NCI-H1105 (cell line): Measurements from ENCODE around the gene ECHDC1.

ENCODE experiments used
- DNase-seq: peaks from one replicate; lab custom pipeline; 2025; lab: John Stamatoyannopoulos, UW

The ECHDC1 gene

DNA sequence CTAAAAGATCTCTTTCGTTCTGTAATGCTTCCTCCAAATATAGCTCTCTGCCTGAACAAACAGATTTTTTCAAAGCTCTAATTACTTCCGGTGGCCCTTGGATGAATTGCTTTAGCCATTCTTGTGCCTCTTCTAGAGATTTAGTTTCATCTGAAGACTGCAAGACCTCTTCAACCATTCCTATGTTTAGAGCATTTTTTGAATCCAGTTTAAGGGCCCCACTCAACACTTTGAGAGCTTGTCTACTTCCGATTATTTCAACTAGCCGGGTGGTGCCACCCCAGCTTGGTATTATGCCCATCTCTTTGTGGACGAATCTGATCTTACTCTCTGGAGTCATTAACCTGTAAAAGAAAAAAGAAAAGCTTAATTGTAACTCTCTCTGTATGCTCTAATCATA lies 53.5 kb downstream of the ECHDC1 start:
- DNase-seq = no peak

DNA sequence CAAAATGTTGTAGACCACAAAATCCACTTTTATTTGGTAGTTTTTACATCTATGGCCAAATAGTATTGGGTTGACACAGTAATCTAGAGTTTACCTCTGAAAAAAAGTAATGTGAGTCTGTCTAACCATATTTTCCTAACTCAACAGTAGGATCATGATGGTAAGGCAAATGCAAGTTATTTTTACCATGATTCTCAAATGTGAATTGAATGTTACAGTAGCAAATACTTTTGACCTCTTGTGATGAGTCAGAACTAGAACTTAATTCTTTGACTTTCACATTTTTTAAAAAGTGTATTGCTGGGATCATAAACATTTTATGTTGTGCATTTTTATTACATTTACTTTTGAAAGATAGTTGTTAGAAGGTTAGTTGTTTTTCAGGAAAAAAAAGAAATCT lies 54.7 kb downstream of the ECHDC1 start:
- no peak for DNase-seq

DNA sequence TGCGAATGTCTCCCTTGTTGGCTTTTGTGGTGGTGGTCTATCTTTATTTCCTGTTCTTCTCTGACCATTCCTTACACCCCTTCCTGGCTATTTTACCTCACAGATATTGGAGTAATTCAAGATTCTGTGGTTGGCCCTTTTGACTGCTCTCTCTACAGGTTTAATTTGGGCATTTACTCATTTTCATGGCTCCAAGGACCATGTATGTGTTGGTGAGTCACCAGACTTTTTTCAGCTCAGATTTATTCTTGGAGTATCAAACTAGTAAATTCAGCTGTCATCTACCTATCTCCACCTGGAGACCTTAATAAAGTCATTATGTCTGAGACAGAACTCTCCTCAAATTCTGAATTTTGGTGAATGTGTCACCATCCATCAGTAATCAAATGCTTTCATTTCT lies 61.2 kb downstream of the ECHDC1 start:
- DNase-seq = no peak

DNA sequence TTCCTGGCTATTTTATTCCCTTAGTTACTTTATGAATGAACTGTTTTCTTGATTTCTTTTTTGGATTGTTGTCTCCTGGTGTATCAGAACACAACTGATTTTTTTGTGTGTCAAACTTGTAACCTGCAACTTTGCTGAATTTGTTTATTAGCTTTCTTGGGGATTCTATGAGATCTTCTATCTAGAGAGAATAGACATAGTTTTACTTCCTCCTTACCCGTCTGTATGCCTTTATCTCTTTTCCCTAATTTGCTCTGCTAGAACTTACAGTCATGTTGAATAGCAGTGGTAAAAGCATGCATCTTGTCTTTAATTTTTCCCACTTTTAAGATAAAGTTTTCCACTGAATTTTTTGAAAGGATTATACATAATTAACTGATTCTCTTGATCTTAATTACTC lies 63.6 kb downstream of the ECHDC1 start:
- DNase-seq = no peak

DNA sequence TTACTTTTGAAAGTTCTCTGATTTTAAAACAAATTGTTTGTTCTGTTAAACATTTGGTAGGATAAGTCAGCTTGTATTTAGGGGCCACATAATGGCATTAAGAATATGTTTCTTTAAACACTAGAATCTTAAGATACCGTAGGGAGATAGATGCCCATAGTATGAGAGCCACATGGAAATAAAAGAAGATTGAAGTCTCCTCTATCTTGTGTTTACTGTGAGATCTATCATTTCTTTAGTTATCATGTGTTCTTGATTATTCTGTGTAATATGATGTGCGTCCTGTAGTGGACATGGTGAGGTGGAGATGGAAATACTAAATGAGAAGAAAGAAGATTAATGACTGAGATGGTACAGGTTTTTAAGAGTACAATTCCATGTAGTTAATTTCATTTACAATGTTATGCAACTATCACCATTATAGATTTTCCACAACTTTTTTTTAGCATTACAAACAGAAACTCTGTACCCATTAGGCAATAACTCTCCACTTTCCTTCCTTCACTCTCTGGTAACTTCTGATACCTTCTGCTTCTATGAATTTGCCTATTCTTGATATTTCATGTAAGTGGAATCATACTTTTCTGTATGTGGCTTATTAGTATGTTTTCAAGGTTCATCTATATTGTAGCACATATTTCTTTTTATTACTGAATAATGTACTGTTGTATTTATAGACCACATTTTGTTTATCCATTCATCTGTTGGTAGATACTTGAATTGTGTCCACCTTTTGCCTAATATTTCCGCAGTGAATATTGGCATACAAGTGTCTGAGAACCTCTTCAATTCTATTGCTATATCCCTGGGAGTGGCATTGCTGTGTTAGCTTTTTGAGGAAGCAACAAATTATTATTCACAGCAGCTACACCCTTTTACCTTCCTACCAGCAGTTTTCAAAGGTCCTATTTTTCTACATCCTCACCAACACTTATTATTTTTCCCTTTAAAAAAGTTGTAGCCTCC lies 65.2 kb downstream of the ECHDC1 start:
- no peak for DNase-seq

DNA sequence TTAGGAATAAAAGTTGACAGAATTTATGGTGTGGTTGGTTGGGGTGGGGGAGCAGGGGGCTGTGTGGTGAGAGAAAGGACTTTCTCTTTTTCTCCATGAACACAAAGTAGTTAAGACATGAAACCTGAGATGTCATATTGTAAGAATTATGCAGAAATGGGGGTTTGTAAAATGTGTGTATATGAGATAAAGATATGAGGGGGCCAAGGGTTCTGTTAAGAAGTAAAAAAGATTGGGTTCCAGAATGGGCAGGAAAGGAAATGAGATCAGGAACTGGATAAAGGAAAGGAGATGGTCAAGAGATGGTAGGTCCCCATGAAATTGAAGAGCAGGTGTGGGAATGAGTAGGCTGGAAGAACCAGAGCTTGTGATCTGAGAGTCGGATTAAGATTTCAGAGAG lies 67.1 kb downstream of the ECHDC1 start:
- DNase-seq = no peak

DNA sequence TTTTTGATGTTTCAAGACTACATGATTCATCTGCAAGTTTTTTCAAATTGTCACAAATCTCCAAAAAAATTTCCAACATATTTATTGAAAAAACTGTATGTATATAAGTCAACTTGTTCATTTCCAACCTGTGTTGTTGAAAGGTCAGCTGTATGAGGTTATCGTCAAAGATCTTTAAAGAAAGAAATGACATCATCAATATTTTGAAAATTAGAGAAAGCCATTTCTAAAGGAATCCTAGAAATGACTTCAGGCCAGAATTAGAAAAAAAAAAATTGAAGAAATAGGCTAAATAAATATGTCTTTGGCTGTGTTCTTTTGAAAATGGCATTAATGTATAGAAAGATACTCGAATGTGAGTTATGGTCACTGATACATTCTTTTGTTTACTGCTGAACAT lies 69.9 kb downstream of the ECHDC1 start:
- DNase-seq = no peak

DNA sequence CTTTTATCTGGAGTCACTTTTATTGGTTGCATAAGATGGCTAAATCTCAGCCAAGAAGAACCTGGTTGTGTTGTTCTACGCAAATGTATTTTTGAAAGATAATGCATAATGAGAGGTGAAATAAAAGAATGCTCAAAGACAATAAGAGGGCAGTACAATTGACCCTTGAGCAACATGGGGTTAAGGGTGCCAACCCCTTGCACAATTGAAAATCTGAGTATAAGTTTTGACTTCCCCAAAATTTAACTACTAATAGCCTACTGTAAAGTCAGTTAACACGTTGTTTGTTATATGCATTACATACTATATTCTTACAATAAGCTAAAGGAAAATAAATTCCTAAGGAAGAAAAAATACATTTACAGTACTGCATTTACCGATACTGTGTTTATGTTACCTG lies 70.8 kb downstream of the ECHDC1 start:
- DNase-seq = no peak

DNA sequence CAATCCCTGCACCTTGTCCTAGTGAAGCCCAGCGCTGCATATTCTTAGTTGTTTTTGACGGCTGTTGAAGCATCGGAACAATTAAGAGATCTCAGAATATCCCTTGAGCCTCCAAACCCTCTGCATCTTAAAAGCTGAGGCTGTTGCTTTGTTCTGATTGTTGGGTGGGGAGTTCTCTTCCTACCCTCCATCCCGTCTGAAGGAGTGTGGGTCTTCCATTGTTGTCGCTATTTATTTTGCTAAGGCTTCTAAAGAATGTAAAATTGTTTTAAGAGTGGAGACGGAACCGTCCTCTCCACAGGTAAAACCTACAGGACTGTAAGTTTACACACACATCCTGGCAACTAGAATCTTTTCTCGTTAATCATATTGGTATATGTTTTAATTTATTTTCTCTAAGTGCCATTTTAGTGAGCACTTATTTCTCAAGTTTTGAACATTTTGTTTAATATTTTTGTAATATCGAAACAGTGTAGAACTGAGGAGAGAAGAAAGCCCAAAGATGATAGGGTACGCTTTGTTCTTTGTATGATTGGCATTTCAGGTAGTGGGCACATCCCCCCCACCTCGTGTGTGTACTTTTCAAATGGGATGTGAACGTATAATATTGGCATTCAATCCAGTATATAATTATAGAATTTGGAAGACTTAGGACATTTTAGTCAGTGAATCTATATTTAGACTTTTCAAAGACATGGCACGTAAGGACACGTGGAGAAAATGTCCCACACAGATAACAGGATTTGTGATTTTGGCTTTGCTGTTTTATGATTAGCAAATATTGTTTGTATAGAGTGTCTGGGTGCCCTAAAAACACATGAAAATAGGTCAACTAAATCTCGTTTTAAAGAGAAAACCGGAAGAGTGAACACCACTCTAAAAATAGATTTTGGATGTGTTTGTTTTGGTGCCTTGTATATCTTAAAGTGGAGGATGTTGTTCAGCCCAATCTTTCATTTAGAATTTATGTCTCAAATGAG lies 75.5 kb downstream of the ECHDC1 start:
- peak; percentile 4 for DNase-seq

DNA sequence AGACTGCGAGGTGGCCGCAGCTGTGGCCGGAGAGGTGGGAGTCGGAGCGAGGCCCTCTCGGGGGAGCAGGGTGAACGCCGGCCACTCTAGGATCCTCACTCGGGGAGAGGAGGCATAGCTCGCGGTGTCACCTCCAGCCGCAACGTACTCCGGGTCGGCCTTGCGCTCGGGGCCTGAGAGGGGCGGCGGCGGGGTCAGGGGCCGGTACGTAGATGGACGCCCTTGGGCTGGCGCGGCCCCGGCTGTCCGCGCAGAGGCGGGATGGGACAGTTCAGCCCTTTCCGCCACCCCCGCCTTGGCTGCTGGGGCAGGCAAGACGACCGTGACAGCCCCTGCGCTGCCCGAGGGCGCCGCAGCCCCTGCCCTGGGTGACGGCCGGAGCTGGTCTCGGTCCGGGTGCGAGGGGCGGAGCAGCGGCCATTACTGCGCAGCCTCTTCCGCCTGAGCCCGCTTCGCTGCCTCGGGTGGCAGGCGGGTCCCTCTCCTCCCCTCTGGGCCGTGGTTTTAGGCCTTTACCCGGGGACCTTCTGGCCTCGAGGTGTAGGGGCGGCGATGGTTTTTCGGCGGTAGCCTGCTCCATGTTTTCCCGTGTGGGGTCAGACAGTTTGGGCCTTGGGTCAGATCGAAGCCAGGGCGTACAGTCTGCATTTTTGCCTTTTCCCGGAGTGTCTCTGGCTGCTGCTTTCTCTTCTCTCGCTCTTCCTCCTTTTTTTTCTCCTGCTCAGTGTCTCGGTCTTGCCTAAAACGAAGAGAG lies 76.3 kb downstream of the ECHDC1 start:
- DNase-seq = peak; percentile 57

DNA sequence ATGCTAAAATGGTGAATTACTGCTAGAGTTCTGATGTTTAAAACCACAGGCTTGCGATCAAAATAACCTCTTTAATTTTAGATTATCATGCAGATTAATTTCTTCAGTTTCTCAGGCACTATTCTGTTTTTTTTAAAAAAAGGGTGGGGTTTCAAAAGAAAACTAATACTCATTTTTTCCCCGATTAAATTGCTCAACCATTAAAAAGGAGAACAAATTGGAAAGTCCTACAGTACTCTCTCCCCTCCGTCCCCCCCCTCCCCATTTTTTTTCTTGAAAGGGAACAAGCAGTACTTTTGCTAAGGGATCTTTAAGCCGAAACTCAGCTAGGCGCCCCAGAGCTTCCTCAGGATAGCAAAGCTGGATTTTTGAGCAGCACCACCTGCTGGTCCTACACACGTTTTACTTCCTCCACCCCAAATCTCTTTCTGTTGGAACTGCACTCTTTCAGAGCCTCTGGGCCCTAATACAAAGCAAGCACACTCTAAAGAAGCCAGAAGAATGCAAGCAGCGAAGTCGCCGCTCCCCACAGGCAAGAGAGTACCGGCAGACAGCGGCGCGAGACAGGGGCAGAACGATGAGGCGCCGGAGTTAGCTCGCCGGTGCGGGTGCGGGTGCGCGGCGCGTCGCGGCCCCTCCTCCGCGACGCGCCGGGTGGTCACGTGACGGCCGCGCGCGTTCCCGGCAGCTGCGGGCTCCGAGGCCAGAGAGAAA lies 77.1 kb downstream of the ECHDC1 start, which contains the start of gene RNF146:
Gene RNF146, plus strand, starts transcription at position 687 of the 714 bp plus-strand sequence. CDS start 13,475 bp downstream, outside the sequence.
- DNase-seq = peak; percentile 92

DNA sequence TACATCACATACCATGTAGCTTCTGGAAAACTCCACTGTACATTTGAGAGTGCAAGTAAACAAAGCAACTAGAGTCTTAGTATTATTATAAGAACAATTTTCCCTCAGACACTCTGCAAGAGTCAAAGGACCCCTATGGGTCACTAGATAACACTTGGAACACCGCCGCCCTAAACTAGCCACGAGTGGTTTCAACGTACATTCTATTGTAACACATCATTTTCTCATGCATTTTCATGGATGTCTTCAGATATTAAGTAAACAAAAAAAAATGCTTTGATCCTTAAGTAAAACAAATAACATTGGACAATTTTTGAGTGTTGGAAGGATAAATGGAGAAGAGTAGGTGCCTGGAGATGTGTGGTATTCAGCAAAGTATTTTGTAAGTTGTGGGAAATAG lies 79.9 kb downstream of the ECHDC1 start:
- DNase-seq = no peak

DNA sequence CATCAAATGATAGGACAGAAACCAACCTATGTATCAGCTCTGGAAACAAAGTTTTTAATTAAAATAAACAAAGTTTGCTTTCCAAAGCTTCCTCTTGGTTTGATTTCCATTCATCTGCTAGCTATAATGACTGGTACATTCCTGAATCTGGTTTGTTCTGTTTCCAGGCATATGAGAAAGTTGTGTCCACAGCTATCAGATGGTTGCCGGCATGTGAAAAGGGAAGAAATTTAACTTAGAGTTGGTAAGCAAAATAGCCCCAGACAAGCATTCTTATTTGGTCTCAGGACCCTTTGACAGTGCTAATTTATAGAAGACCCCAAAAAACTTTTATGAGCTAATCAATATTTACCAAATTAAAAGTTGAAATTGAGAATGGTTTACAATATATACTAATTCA lies 80.5 kb downstream of the ECHDC1 start:
- DNase-seq = no peak

DNA sequence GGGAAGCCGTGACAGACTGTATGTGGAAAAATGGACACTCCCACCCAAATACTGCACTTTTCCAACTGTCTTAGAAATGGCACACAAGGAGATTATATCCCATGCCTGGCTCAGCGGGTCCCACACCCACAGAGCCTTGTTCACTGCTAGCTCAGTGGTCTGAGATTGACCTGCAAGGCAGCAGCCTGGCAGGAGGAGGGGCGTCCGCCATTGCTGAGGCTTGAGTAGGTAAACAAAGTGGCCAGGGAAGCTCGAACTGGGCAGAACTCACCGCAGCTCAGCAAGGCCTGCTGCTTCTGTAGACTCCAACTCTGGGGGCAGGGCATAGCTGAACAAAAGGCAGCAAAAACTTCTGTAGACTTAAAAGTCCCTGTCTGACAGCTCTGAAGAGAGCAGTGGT lies 88.1 kb downstream of the ECHDC1 start:
- no peak for DNase-seq

DNA sequence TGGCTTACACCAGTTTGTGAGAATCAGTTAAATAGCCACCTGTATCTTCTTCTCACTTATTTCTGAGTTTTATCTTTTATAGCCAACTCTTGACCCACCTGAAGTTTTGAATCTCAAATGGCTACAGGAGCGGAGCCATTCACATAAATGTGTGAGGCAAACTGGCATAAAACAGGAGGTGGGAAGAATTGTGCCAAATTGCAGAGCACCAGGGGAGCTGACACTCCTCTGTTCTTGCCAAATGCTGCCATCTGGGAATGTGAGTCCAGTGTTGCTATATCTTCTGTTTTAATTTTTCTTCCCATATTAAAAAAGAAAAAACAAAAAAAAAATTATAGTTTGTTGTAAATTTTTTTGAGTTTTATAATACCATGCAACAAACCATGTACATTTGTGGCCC lies 93.8 kb downstream of the ECHDC1 start:
- no peak for DNase-seq

DNA sequence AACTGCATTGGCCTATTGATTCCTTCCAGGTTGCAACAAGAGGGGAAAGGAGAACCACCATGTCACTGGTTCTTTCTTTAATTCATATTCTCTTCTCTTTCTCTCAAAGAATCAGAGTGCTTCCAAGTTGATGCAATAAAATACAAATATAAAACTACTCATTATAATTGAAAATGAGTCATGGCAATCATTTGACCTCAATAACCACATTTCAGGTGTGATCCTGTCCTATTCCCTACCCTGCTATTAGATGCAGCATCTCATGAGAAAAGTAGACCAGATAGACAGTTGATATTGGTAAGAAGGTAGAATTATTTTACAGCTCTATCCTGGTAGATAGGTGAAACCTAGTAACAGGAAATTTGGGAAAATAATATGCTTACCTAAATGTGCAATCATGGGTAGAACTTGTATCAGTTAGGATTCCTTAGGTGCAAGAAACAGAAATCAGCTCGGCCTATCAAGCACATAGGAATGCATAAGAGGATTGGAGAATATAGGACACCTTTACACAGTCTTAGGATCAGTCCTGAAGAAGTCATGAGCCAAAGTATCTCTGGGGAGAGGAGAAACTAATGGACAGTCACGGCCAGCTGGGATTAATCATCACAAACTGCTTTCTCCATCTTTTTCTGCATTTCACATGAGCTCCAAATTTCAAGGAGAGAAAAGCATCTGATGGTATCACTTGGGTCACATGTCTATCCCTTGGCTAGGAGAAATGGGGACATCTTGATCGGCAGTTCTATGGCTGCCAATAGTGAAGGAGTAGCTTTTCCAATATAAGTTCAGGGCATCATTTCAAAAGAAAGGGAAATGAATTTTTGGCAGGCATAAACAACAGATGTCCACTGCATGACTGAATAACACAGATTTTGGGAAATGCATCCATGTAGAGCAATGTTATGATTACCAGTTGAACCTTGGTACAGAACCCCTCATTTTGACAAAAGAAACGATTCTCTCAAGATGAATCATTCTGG lies 96.0 kb downstream of the ECHDC1 start:
- no peak for DNase-seq

DNA sequence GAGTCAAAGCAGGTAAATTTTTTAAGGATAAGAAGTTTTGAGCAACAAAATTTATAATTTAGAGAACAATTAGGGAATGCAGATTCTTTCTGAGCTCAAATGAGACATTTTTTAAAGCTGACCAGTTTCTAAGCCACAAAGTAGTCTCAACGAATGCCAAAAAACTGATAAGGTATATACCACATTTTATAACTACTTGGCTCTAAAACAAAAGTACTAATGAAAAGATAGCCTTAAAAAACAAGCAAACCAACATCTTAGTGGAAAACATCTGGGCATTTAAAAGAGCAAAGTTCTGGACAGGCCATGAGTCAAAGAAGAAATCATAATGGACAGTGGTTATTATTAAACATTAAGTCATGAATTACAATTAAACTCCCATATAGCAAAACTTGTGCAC lies 99.9 kb downstream of the ECHDC1 start:
- no peak for DNase-seq
